Activated T-helper 2 cell treated with anti-CD3 and anti-CD28 coated beads, Interferon-gamma antibody, Interleukin-2, Interleukin-4, amounts not matched to agents 10 μg/mL and 5 μg/mL and 100 μg/mL, durations not matched to agents 14 hours and 24 hours and 36 hours (primary cell): ENCODE results near the gene CHDH. TPM values are rescaled to one million over a fixed set of nuclear protein-coding genes. Genes with fewer than 3 reads are reported as not detected.

Experiments used
- DNase-seq: peaks from one replicate; pipeline ENCODE4 v3.0.0; 2021; ENCODE audit warnings: low spot score
- H3K27ac Mint-ChIP-seq: one replicate; pipeline ENCODE4 v1.8.0; 2021; ENCODE audit warnings: mixed read lengths
- H3K27me3 Mint-ChIP-seq: one replicate; pipeline ENCODE4 v1.8.0; 2021; ENCODE audit warnings: low read depth, mixed read lengths
- H3K36me3 Mint-ChIP-seq: one replicate; pipeline ENCODE4 v1.8.0; 2021; ENCODE audit warnings: low read depth, mixed read lengths
- H3K4me1 Mint-ChIP-seq: one replicate; pipeline ENCODE4 v1.8.0; 2021; ENCODE audit warnings: low read depth, mixed read lengths
- H3K4me3 Mint-ChIP-seq: one replicate; pipeline ENCODE4 v1.8.0; 2021; ENCODE audit warnings: low read depth, mild to moderate bottlenecking, moderate library complexity, mixed read lengths
- H3K9me3 Mint-ChIP-seq: one replicate; pipeline ENCODE4 v1.8.0; 2021; ENCODE audit warnings: mixed read lengths
- intact Hi-C: fragments of 100-400 bp; cut with micrococcal nuclease; formaldehyde crosslinking; loops from one replicate; pipeline ENCODE4 v1.15.1; 2023
- total RNA-seq: library from RNA; stranded (reverse); gene quantifications from 2 replicates; pipeline ENCODE4 v1.2.3, GENCODE V29; 2022

The CHDH gene
- total RNA-seq, 1 donor from 2014 or later, result 10.7 TPM

DNA sequence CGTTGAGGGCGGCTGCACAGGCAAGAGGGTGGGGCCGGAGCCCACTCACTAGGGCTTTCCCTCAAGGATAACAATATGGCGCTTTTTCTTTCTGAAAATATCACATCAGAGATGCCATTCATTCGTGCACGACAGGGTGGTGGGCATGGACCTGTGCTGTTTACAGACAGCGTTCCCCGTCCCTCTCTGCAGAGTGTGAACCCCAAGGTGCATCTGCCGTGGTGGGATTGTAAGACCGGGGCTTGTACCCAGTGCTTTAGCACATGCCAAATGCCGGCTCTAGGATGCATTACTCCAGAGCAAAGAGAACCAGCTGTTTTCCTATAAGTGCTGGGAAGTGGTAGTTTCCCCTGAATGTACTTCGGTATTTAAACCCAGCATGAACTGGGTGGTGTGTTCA is 37.0 kb downstream of the CHDH start:
- peaks cover 5% of the 10 kb centered on the region for H3K27me3 Mint-ChIP-seq

DNA sequence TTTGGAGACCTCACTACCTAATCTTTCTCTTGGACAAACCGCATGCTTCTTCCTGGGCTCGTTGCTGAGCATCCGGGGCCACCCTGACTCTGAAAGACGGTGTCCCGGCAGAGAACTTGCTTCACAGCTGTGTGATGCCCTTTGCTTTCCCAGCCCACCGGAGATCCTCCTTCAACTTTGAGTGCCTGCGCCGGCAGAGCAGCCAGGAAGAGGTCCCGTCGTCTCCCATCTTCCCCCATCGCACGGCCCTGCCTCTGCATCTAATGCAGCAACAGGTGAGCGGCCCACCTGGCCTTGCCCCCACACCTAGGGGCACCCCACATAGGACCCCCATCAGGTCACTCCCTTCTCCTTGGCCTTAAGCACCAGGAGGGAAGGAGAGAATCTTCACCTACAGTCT is 37.7 kb downstream of the CHDH start:
- Mint-ChIP-seq H3K27me3 (peaks cover 5% of the 10 kb centered on the region), H3K4me3 (no peak overlapping the region), H3K36me3 (no peaks in the 10 kb centered on the region), H3K27ac (no peak overlapping the region), H3K4me1 (peaks cover 2% of the 10 kb centered on the region), H3K9me3 (no peaks in the 10 kb centered on the region)
- no peak for DNase-seq
- intact Hi-C loops, result no loop called here

More for the DNA sequence above, 37.0 kb downstream of the CHDH start:
- Mint-ChIP-seq H3K36me3 (no peaks in the 10 kb centered on the region), H3K4me1 (peaks cover 2% of the 10 kb centered on the region), H3K9me3 (no peaks in the 10 kb centered on the region), H3K27ac (no peak overlapping the region), H3K4me3 (no peak overlapping the region)
- no peak for DNase-seq
- intact Hi-C loops, result no loop called here

- Mint-ChIP-seq H3K4me3 (no peak overlapping the region), H3K36me3 (no peaks in the 10 kb centered on the region), H3K27me3 (peaks cover 5% of the 10 kb centered on the region), H3K4me1 (peaks cover 2% of the 10 kb centered on the region), H3K9me3 (no peaks in the 10 kb centered on the region), H3K27ac (no peak overlapping the region)
- no peak for DNase-seq
- intact Hi-C loops, result no loop called here
Measured at GRCh38 chr3:53807117-53807810, 39.0 kb downstream of the CHDH start.

- Mint-ChIP-seq H3K36me3 (no peaks in the 10 kb centered on the region), H3K4me1 (peaks cover 2% of the 10 kb centered on the region), H3K4me3 (no peak overlapping the region), H3K9me3 (no peaks in the 10 kb centered on the region), H3K27me3 (peaks cover 5% of the 10 kb centered on the region), H3K27ac (no peak overlapping the region)
- intact Hi-C loops, result no loop called here
- no peak for DNase-seq
Measured at GRCh38 chr3:53806182-53807116, 39.8 kb downstream of the CHDH start.

DNA sequence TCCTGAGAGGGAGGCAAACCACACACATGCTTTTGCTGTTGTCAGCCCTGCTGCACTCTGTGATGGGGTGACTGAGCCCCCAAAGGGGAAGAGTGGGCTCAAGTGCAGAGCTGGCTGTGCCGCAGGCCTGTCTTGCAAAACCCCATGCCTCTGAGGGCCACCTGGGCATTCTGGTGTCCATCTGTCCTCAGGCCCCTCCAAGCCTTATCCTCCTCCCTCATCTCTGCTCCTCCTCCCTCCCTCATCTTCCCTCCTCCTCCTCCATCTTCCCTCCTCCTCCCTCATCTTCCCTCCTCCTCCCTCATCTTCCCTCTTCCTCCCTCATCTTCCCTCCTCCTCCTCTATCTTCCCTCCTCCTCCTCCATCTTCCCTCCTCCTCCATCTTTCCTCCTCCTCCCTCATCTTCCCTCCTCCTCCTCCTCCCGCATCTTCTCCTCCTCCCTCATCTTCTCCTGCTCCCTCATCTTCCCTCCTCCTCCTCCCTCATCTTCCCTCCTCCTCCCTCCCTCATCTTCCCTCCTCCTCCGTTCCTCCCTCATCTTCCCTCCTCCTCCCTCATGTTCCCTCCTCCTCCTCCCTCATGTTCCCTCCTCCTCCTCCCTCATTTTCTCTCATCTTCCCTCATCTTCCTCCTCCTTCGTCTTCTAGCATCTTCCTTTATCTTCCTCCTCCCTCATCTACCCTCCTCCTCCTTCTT is 40.6 kb downstream of the CHDH start:
- H3K4me3 Mint-ChIP-seq, result no peak overlapping the region
- intact Hi-C loops, result no loop called here
- no peaks in the 10 kb centered on the region for H3K9me3 Mint-ChIP-seq
- peaks cover 5% of the 10 kb centered on the region for H3K27me3 Mint-ChIP-seq
- peaks cover 2% of the 10 kb centered on the region for H3K4me1 Mint-ChIP-seq
- H3K27ac Mint-ChIP-seq, result peak overlapping the region; percentile 17
- H3K36me3 Mint-ChIP-seq, result no peaks in the 10 kb centered on the region
- no peak for DNase-seq

DNA sequence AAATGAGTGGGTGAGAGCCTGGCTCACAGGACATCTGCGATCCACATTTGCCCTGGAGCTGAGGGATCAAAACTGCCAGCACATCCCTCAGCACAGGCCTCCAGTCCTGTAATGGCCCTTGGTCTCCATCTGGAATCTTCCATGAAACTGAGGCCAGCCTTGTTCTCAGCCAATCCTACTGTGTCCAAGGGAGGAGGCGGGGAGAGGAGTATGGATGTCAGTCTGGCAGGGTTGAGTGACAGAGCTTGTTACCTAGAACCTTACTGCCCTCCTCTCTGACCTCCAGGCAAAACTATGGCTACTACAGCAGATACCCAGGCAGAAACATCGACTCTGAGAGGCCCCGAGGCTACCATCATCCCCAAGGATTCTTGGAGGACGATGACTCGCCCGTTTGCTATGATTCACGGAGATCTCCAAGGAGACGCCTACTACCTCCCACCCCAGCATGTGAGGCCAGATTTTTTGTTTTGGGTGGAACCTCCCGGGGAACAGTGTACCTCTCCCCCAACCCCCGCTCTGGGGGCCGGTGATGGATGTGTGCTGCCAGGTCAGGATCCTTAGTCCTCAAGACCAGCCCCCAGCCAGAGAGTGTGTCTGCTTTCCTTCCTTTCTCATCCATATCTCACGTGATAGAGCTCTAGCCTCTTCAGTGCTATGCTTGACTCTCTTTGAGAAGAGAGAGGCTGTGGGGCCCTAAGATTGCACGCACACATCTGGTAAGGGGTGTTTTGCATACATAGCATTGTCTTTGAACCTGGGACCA is 41.3 kb downstream of the CHDH start:
- no peaks in the 10 kb centered on the region for H3K36me3 Mint-ChIP-seq
- peak overlapping the region; percentile 17 for H3K27ac Mint-ChIP-seq
- peaks cover 5% of the 10 kb centered on the region for H3K27me3 Mint-ChIP-seq
- intact Hi-C loops, result no loop called here
- no peak for DNase-seq
- H3K9me3 Mint-ChIP-seq, result no peaks in the 10 kb centered on the region
- peaks cover 2% of the 10 kb centered on the region for H3K4me1 Mint-ChIP-seq
- no peak overlapping the region for H3K4me3 Mint-ChIP-seq

- peaks cover 5% of the 10 kb centered on the region for H3K27me3 Mint-ChIP-seq
Measured at GRCh38 chr3:53803816-53804695, 42.2 kb downstream of the CHDH start.

DNA sequence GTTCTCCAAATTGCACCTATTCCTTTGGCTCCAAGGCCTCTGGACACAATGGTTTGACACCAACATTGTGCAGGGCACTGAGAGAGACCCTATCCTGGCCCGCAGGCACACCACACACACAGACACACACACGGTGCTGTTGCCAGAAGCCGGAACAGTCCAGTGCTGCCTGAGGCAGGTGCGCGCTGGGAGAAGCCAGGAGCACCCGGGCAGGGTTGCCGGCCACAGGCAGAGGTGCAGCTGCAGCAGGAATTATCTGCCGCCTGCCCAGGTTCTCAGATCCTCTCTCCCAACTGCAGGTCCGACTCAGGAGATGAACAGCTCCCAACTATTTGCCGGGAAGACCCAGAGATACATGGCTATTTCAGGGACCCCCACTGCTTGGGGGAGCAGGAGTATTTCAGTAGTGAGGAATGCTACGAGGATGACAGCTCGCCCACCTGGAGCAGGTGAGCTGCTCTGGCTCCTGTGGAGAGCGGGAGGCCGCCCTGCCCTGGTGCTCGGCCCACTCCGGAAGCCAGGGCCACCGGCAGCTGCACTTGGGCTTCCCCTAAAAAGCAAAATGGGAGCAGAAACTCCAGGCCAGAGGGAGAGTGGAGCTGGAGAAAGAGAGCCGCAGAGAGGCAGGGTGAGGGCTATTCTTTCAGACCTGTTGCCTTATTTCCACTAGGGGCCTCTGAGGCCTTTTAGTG is 42.9 kb downstream of the CHDH start:
- Mint-ChIP-seq H3K36me3 (no peaks in the 10 kb centered on the region), H3K27me3 (peaks cover 5% of the 10 kb centered on the region), H3K4me3 (no peak overlapping the region), H3K4me1 (peaks cover 2% of the 10 kb centered on the region), H3K27ac (no peak overlapping the region), H3K9me3 (no peaks in the 10 kb centered on the region)
- intact Hi-C loops, result no loop called here
- DNase-seq, result no peak

More at GRCh38 chr3:53803816-53804695, 42.2 kb downstream of the CHDH start:
- no peaks in the 10 kb centered on the region for H3K36me3 Mint-ChIP-seq
- H3K9me3 Mint-ChIP-seq, result no peaks in the 10 kb centered on the region
- H3K4me1 Mint-ChIP-seq, result peaks cover 2% of the 10 kb centered on the region
- intact Hi-C loops, result no loop called here
- DNase-seq, result no peak
- no peak overlapping the region for H3K4me3 Mint-ChIP-seq
- no peak overlapping the region for H3K27ac Mint-ChIP-seq

DNA sequence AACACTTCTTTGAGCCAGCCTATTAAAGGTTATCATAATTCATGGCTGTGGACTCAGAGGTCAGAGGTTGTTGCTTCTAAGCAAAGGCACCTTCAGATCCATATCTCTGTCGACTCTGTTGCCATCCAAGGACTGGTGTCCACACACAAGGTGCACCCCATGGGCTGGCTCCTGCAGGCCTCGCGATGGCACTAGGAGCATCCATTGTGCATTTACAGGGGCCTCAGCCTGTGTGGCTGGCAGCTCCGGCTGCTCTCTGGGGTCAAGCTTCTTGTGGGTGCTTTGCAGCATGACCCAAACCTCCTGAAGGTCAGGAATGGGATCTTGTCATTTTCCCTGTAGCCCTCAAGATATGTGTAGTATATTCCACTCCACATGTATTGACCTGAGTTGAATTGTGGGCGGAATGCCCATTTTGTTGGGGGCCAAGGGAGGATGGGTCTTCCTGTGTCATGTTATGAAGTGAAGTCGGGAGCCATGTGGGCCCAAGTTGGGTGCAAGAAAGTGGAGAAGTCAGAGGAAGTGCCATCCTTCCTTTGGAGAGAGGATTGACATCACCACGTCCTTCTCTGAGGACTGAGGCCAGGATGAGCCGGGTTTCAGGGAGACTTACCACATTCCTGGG is 43.9 kb downstream of the CHDH start:
- DNase-seq, result no peak
- intact Hi-C loops, result no loop called here
- Mint-ChIP-seq H3K4me3 (no peak overlapping the region), H3K27ac (no peak overlapping the region), H3K36me3 (no peaks in the 10 kb centered on the region), H3K27me3 (peaks cover 7% of the 10 kb centered on the region), H3K9me3 (no peaks in the 10 kb centered on the region), H3K4me1 (peaks cover 2% of the 10 kb centered on the region)

GRCh38 chr3:53801319-53801718 is 44.9 kb downstream of the CHDH start:
- Mint-ChIP-seq H3K9me3 (no peaks in the 10 kb centered on the region), H3K36me3 (no peaks in the 10 kb centered on the region), H3K4me3 (no peak overlapping the region), H3K4me1 (peaks cover 1% of the 10 kb centered on the region), H3K27ac (no peak overlapping the region), H3K27me3 (peaks cover 10% of the 10 kb centered on the region)
- DNase-seq, result no peak
- intact Hi-C loops, result no loop called here
